ACC112 (cell line): Measurements from ENCODE around the gene RUFY3.
"Not testable (repeated sequence)": the region's sequence is repeated elsewhere in the genome, so short reads cannot be mapped to it uniquely, and the experiment has no call there.

Source experiments
- H2AFZ ChIP-seq: fragments of 200-600 bp; sonication (generic); one replicate; pipeline ENCODE4 v1.6.0; 2017; ENCODE audit warnings: antibody characterized with exemption, low read length; ENCODE audit not compliant: unreplicated experiment
- H3K27ac ChIP-seq: fragments of 200-600 bp; sonication (generic); 2 replicates; pipeline ENCODE4 v1.5.1; 2014; ENCODE audit warnings: low read depth, mild to moderate bottlenecking, antibody characterized with exemption, low read length, moderate library complexity
- H3K27me3 ChIP-seq: fragments of 200-600 bp; sonication (generic); 2 replicates; pipeline ENCODE4 v1.6.1; 2014; ENCODE audit warnings: mild to moderate bottlenecking, antibody characterized with exemption, low read length, moderate library complexity, mixed read lengths; ENCODE audit not compliant: insufficient read depth
- H3K36me3 ChIP-seq: fragments of 200-600 bp; sonication (generic); 2 replicates; pipeline ENCODE4 v1.6.1; 2016; ENCODE audit warnings: mild to moderate bottlenecking, antibody characterized with exemption, low read length, moderate library complexity, mixed read lengths; ENCODE audit not compliant: insufficient read depth
- H3K4me1 ChIP-seq: fragments of 200-600 bp; sonication (generic); one replicate; pipeline ENCODE4 v1.6.1; 2016; ENCODE audit warnings: low read length, mixed read lengths; ENCODE audit not compliant: insufficient read depth, unreplicated experiment, control insufficient read depth
- H3K4me3 ChIP-seq: fragments of 200-600 bp; sonication (generic); 2 replicates; pipeline ENCODE4 v1.5.1; 2014; ENCODE audit warnings: mild to moderate bottlenecking, low read depth, low read length
- H3K79me2 ChIP-seq: fragments of 200-600 bp; sonication (generic); one replicate; pipeline ENCODE4 v1.6.0; 2016; ENCODE audit warnings: low read length; ENCODE audit not compliant: control insufficient read depth, unreplicated experiment, insufficient read depth

The RUFY3 gene

GRCh38 chr4:70715097-70715496 is 6.7 kb upstream of the RUFY3 start:
- Histone ChIP-seq H3K27ac (no peak overlapping the region), H3K27me3 (no peaks in the 10 kb centered on the region), H3K4me3 (no peak overlapping the region), H3K4me1 (peaks cover 30% of the 10 kb centered on the region), H3K79me2 (peaks cover 13% of the 10 kb centered on the region), H3K36me3 (no peaks in the 10 kb centered on the region), H2AFZ (no peak overlapping the region)

DNA sequence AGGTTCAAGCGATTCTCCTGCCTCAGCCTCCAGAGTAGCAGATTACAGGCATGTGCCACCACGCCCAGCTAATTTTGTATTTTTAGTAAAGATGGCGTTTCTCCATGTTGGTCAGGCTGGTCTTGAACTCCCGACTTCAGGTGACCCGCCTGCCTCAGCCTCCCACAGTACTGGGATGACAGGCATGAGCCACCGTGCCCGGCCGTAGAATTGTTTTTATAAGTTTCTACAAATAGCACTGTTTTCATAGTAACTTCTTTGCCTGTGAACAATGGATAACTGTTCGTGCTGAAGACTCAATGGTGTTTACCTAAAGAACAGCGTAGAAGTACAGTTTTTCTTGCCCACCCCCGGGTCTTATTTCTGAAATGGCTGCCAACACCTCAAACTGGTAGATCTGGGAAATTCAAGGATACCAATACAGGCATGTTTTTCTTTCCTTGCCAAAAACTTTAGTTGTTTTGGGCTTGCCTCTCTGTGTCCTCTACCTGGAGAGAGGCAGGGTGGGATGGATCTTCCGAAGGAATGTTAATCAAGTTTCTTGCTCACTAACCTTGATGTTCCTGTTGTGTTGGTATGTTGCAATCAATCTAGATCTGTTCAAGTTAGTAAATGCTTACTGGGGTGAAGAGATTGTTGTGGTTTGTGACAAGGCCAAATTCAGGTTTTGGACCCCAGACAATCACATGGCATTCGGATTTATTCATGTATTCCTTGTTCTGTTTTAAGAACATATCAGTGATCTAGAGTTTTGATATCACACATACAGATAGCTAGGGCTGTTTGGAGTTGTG is 2.8 kb upstream of the RUFY3 start:
- Histone ChIP-seq H3K4me1 (peaks cover 6% of the 10 kb centered on the region), H2AFZ (no peak overlapping the region), H3K27me3 (no peaks in the 10 kb centered on the region), H3K4me3 (no peak overlapping the region), H3K79me2 (peaks cover 19% of the 10 kb centered on the region), H3K27ac (no peak overlapping the region), H3K36me3 (no peaks in the 10 kb centered on the region)

GRCh38 chr4:70722199-70722791 is 531 bp downstream of the RUFY3 start:
- Histone ChIP-seq H3K79me2 (peaks cover 44% of the 10 kb centered on the region), H3K27me3 (no peaks in the 10 kb centered on the region), H3K4me1 (peaks cover 4% of the 10 kb centered on the region), H3K36me3 (no peaks in the 10 kb centered on the region), H2AFZ (peak overlapping the region; percentile 35), H3K4me3 (peak overlapping the region; percentile 90), H3K27ac (peak overlapping the region; percentile 85)

- Histone ChIP-seq H3K36me3 (no peaks in the 10 kb centered on the region), H3K4me1 (peaks cover 4% of the 10 kb centered on the region), H2AFZ (no peak overlapping the region), H3K79me2 (peaks cover 53% of the 10 kb centered on the region), H3K27me3 (no peaks in the 10 kb centered on the region), H3K4me3 (peak overlapping the region; percentile 90), H3K27ac (no peak overlapping the region)
Measured at GRCh38 chr4:70724463-70724862, 2.7 kb downstream of the RUFY3 start.

DNA sequence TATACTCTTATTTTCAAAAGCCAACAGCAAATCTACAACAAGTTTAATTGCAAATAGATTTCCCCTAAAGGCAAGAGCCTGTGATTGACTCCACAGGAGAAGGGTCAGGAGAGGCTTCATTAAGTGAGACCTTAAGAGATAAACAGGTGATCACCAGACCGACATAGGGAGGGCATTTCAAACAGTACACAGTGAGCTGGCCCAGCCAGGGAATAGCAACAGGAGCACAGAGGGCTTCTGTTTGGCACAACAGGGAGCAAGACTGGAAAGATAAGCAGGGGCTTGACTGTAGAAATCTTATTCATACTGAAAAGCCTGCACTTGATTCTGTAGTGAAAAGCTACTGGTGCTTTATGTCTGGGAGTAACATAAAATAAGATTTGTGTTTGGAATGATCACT is 3.9 kb downstream of the RUFY3 start:
- Histone ChIP-seq H3K36me3 (no peaks in the 10 kb centered on the region), H3K4me1 (peaks cover 4% of the 10 kb centered on the region), H3K27me3 (no peaks in the 10 kb centered on the region), H3K4me3 (no peak overlapping the region), H3K27ac (no peak overlapping the region), H3K79me2 (peaks cover 55% of the 10 kb centered on the region), H2AFZ (no peak overlapping the region)

DNA sequence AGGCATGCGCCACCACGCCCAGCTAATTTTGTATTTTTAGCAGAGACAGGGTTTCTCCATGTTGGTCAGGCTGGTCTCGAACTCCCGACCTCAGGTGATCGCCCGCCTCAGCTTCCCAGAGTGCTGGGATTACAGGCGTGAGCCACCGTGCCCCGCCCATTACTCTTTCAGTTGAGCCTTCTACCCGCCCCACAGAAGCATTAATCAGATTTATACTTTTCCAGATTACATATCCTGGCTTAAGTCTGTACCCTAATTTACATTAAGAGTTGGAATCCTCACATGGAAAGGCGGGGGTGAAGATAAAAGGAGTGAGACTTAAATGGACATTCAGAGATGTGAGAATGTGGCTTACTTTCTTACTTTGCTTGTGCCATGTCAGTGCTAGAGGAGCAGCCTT is 4.8 kb downstream of the RUFY3 start:
- H3K27me3 ChIP-seq = not testable (repeated sequence)
- H3K79me2 ChIP-seq = peaks cover 60% of the 10 kb centered on the region

GRCh38 chr4:70728091-70728490 is 6.3 kb downstream of the RUFY3 start:
- H2AFZ ChIP-seq = no peak overlapping the region
- no peak overlapping the region for H3K27ac ChIP-seq
- no peaks in the 10 kb centered on the region for H3K36me3 ChIP-seq
- peaks cover 4% of the 10 kb centered on the region for H3K4me1 ChIP-seq
- no peaks in the 10 kb centered on the region for H3K27me3 ChIP-seq
- H3K4me3 ChIP-seq = no peak overlapping the region
- peaks cover 57% of the 10 kb centered on the region for H3K79me2 ChIP-seq

More for the DNA sequence above, 4.8 kb downstream of the RUFY3 start:
- H3K27ac ChIP-seq, H3K4me1 ChIP-seq, H2AFZ ChIP-seq, H3K4me3 ChIP-seq, H3K36me3 ChIP-seq: not testable (repeated sequence)

- Histone ChIP-seq H3K79me2 (peaks cover 42% of the 10 kb centered on the region), H3K4me1 (peaks cover 19% of the 10 kb centered on the region)
- not testable (repeated sequence) for H3K27ac ChIP-seq, H3K4me3 ChIP-seq, H2AFZ ChIP-seq, H3K27me3 ChIP-seq, H3K36me3 ChIP-seq
Measured at GRCh38 chr4:70732878-70733277, 11.1 kb downstream of the RUFY3 start.

- H3K79me2 ChIP-seq = peaks cover 41% of the 10 kb centered on the region
- H3K36me3 ChIP-seq = no peaks in the 10 kb centered on the region
- peak overlapping the region; percentile 63 for H2AFZ ChIP-seq
- H3K4me3 ChIP-seq = peak overlapping the region; percentile 76
- H3K27me3 ChIP-seq = no peaks in the 10 kb centered on the region
- peak overlapping the region; percentile 72 for H3K27ac ChIP-seq
- peaks cover 19% of the 10 kb centered on the region for H3K4me1 ChIP-seq
Measured at GRCh38 chr4:70734168-70734954, 12.6 kb downstream of the RUFY3 start.

GRCh38 chr4:70734971-70735370 is 13.2 kb downstream of the RUFY3 start:
- H3K36me3 ChIP-seq = no peaks in the 10 kb centered on the region
- peaks cover 42% of the 10 kb centered on the region for H3K79me2 ChIP-seq
- peak overlapping the region; percentile 76 for H3K4me3 ChIP-seq
- peak overlapping the region; percentile 72 for H3K27ac ChIP-seq
- H3K27me3 ChIP-seq = no peaks in the 10 kb centered on the region
- peak overlapping the region; percentile 63 for H2AFZ ChIP-seq
- H3K4me1 ChIP-seq = peaks cover 20% of the 10 kb centered on the region
